Neuronal stem cell (in vitro differentiated cells): Measurements from ENCODE around the gene CYSRT1.

Source experiments
- DNase-seq: peaks from one replicate; pipeline ENCODE4 v3.0.0-alpha.2; 2013; ENCODE audit warnings: low spot score
- H2AFZ ChIP-seq: one replicate; pipeline ENCODE4 v1.6.1; 2013; ENCODE audit warnings: mild to moderate bottlenecking, low read length, inconsistent platforms
- H2AK5ac ChIP-seq: 2 replicates; pipeline ENCODE4 v1.6.1; 2013; ENCODE audit warnings: low read depth, mild to moderate bottlenecking, inconsistent platforms, low read length, moderate library complexity, mixed read lengths
- H2BK120ac ChIP-seq: 2 replicates; pipeline ENCODE4 v1.6.1; 2013; ENCODE audit warnings: low read depth, mild to moderate bottlenecking, inconsistent platforms, low read length, moderate library complexity, mixed read lengths
- H2BK12ac ChIP-seq: one replicate; pipeline ENCODE4 v1.6.1; 2013; ENCODE audit warnings: low read length, inconsistent platforms
- H2BK15ac ChIP-seq: 2 replicates; pipeline ENCODE4 v1.6.1; 2013; ENCODE audit warnings: mild to moderate bottlenecking, low read length, inconsistent platforms, mixed read lengths
- H2BK5ac ChIP-seq: one replicate; pipeline ENCODE4 v1.6.1; 2013; ENCODE audit warnings: inconsistent platforms, mild to moderate bottlenecking, low read length, moderate library complexity
- H3K14ac ChIP-seq: one replicate; pipeline ENCODE4 v1.6.1; 2013; ENCODE audit warnings: low read length, inconsistent platforms
- H3K18ac ChIP-seq: 2 replicates; pipeline ENCODE4 v1.6.1; 2013; ENCODE audit warnings: low read length, inconsistent platforms
- H3K23ac ChIP-seq: 2 replicates; pipeline ENCODE4 v1.6.1; 2013; ENCODE audit warnings: low read depth, mild to moderate bottlenecking, mixed read lengths, low read length, inconsistent platforms; ENCODE audit not compliant: poor library complexity
- H3K27ac ChIP-seq: replicated peaks from 3 replicates; pipeline ENCODE4 v1.5.1; 2013; ENCODE audit warnings: low read length, inconsistent platforms
- H3K27me3 ChIP-seq, 3 experiments: 2 replicates each; pipeline ENCODE4 v1.6.1; 2013; ENCODE audit warnings: low read length in 3 of 3, mild to moderate bottlenecking in 2 of 3, inconsistent platforms in 1 of 3, low read depth in 1 of 3, mixed read lengths in 1 of 3, moderate library complexity in 1 of 3; ENCODE audit not compliant: control insufficient read depth in 3 of 3, insufficient read depth in 3 of 3
- H3K36me3 ChIP-seq, 2 donors: replicated peaks in 1 of 2; 2 replicates each; pipeline ENCODE4 v1.6.1; 2013; ENCODE audit warnings: low read length in 2 of 2; ENCODE audit not compliant: control insufficient read depth in 2 of 2, insufficient read depth in 2 of 2
- H3K4ac ChIP-seq: 2 replicates; pipeline ENCODE4 v1.6.1; 2013; ENCODE audit warnings: inconsistent platforms, mild to moderate bottlenecking, low read length, moderate library complexity
- H3K4me1 ChIP-seq, 2 donors: 1 replicate in 1 of 2; 2 replicates in 1 of 2; pipeline ENCODE4 v1.6.1; 2013; ENCODE audit warnings: low read length in 2 of 2, low read depth in 1 of 2; ENCODE audit not compliant: control insufficient read depth in 2 of 2, insufficient read depth in 1 of 2
- H3K4me2 ChIP-seq: one replicate; pipeline ENCODE4 v1.6.1; 2013; ENCODE audit warnings: mild to moderate bottlenecking, low read length, inconsistent platforms; ENCODE audit not compliant: insufficient read depth, poor library complexity, severe bottlenecking
- H3K4me3 ChIP-seq, 2 donors: 2 replicates each; pipeline ENCODE4 v1.5.1; 2013; ENCODE audit warnings: low read length in 2 of 2, mild to moderate bottlenecking in 2 of 2, inconsistent platforms in 1 of 2, moderate library complexity in 1 of 2
- H3K79me1 ChIP-seq: one replicate; pipeline ENCODE4 v1.6.1; 2013; ENCODE audit warnings: low read depth, mild to moderate bottlenecking, inconsistent platforms, low read length, moderate library complexity
- H3K9ac ChIP-seq: one replicate; pipeline ENCODE4 v1.6.1; 2013; ENCODE audit warnings: mild to moderate bottlenecking, low read depth, low read length, inconsistent platforms; ENCODE audit not compliant: poor library complexity
- H3K9me3 ChIP-seq, 2 donors: replicated peaks in 1 of 2; 2 replicates each; pipeline versions ENCODE3 to v1.6.1; 2013; ENCODE audit warnings: low read length in 2 of 2, mild to moderate bottlenecking in 2 of 2, inconsistent platforms in 1 of 2, low read depth in 1 of 2, mixed read lengths in 1 of 2, moderate library complexity in 1 of 2; ENCODE audit not compliant: control insufficient read depth in 2 of 2, insufficient read depth in 1 of 2
- H4K8ac ChIP-seq: one replicate; pipeline ENCODE4 v1.6.1; 2013; ENCODE audit warnings: low read depth, mild to moderate bottlenecking, inconsistent platforms, low read length, moderate library complexity
- H4K91ac ChIP-seq: one replicate; pipeline ENCODE4 v1.6.1; 2013; ENCODE audit warnings: low read length, low read depth, mild to moderate bottlenecking, inconsistent platforms; ENCODE audit not compliant: poor library complexity
- WGBS, 2 donors: extraction: QIAGEN DNeasy Blood & Tissue Kit; methylation state at CpG; one replicate each; pipeline ENCODE4 v1.1.7; 2013; ENCODE audit warnings: missing lambda C conversion rate in 2 of 2, mixed read lengths in 1 of 2; ENCODE audit not compliant: insufficient read length in 2 of 2, insufficient replicate concordance in 1 of 2; ENCODE audit errors: extremely low coverage in 2 of 2; 5-methylcytosine and 5-hydroxymethylcytosine counted together

CYSRT1 gene

DNA sequence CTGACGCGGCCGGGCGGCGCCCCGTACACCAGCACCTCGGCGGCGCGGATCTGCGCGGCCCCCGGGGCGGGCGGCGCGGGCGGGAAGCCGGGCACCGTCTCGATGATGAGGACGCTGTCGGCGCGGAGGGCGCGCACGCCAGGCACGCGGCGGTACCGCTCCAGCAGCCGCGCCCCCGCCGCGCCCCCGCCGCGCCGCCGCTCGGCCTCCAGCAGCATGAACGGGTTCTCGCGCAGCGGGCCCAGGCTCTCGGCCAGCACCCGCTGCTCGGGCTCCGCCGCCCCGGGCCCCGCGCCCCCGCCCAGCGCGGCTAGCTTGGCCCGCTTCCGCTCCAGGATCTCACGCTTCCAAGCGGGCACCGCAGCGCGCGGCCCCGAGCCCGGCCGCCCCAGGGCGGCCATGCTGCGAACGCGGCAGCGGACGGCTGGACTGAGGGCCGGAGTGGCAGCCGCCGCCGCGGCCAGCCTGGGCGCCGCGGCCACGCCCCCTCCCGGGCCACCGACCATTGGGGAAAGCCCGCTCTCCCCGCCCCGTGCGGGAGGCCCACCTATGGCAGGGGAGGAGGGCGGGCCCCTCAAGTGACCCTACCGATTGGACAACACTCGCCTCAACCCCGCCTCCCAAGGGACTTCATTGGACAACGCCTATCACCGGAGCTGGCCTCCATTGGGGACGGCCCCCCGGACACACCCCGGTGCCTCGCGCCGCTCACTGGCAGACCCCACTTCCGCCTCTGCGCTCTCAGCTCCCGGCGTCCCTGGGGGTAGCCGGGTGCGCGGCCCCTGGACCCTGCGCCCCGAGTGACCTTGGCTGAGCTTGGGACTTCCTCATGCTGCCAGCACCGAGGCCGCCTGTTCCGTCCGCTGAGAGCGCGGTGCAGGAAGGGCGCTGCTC is 24.4 kb upstream of the CYSRT1 start, which contains the start of gene TPRN:
TPRN (minus strand) TSS at position 431 of the 894 bp plus-strand sequence; CDS start at position 401, 30 bp downstream.
- Histone ChIP-seq H2BK120ac (no peak within 1 kb of the TSS), H3K18ac (peak within 1 kb of the TSS; percentile 97), H3K27ac (peak within 1 kb of the TSS; percentile 43), H2BK12ac (no peak within 1 kb of the TSS), H3K4me2 (peak within 1 kb of the TSS; percentile 94), H3K14ac (peak within 1 kb of the TSS; percentile 63), H4K91ac (no peak within 1 kb of the TSS), H2BK15ac (no peak within 1 kb of the TSS), H3K27me3 (no peaks in the 10 kb centered on the region), H2AFZ (peak within 1 kb of the TSS; percentile 81), H3K23ac (peak within 1 kb of the TSS; percentile 92), H4K8ac (no peak within 1 kb of the TSS), H3K36me3 (peaks cover 3 to 13% of the 10 kb centered on the region in 2 donors), H3K4ac (peak within 1 kb of the TSS; percentile 89), H2BK5ac (peak within 1 kb of the TSS; percentile 87), H2AK5ac (peak within 1 kb of the TSS; percentile 19), H3K79me1 (peaks cover 19% of the 10 kb centered on the region), H3K9me3 (no peaks in the 10 kb centered on the region), H3K9ac (peak within 1 kb of the TSS; percentile 100), H3K4me1 (peaks cover 18 to 36% of the 10 kb centered on the region in 2 donors), H3K4me3 (peak within 1 kb of the TSS; percentile 71 to 95)
- WGBS, 2 donors, result no CpG with 5 or more reads among the region's 118 CpGs
- peak; percentile 98 for DNase-seq

DNA sequence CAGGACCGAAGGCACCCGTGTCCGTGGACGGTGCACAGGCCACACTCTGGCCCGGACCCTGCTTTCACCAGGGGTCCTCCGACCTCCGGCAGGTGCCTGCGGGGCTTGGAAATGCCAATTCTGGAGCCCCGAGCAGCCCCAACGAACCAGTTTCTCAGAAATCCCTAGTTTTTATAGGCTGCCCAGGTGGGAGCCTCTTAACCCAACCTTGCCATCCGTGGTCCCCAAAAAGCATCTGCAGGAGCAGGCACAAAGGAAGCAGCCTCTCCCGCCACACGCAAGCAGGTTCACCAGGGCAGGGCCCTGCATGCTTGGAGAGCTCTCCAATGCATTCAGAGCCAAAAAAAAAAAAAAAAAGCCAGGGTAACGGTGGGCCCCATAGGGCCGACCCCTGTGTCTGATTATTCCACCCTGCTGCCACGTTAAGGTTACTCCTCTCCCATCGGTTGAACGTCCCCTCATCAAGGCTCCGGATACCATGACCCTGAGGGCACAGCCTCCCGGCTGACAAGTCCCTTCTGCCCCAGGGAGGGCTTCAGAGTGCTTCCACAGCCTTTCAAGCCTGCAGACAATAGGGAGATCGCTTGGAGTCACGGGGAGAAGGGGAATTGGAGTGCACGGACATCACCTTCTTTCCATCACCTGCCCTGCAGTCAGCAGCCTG is 23.6 kb upstream of the CYSRT1 start:
- Histone ChIP-seq H2AK5ac (peak overlapping the region; percentile 19), H2BK12ac (no peak overlapping the region), H3K79me1 (peaks cover 18% of the 10 kb centered on the region), H3K4me3 (peak overlapping the region; percentile 71 to 95), H3K9me3 (no peaks in the 10 kb centered on the region), H2BK15ac (no peak overlapping the region), H4K8ac (no peak overlapping the region), H3K9ac (peak overlapping the region; percentile 100), H2BK5ac (peak overlapping the region; percentile 87), H3K4me1 (peaks cover 21 to 36% of the 10 kb centered on the region in 2 donors), H3K18ac (peak overlapping the region; percentile 97), H4K91ac (no peak overlapping the region), H3K36me3 (peaks cover 3 to 13% of the 10 kb centered on the region in 2 donors), H3K4me2 (peak overlapping the region; percentile 94), H2AFZ (peak overlapping the region; percentile 81), H3K27me3 (no peaks in the 10 kb centered on the region), H3K14ac (peak overlapping the region; percentile 63), H3K23ac (peak overlapping the region; percentile 92), H2BK120ac (no peak overlapping the region), H3K4ac (peak overlapping the region; percentile 89), H3K27ac (peak overlapping the region; percentile 43)
- WGBS, 2 donors, result no CpG with 5 or more reads among the region's 23 CpGs
- DNase-seq, result no peak

DNA sequence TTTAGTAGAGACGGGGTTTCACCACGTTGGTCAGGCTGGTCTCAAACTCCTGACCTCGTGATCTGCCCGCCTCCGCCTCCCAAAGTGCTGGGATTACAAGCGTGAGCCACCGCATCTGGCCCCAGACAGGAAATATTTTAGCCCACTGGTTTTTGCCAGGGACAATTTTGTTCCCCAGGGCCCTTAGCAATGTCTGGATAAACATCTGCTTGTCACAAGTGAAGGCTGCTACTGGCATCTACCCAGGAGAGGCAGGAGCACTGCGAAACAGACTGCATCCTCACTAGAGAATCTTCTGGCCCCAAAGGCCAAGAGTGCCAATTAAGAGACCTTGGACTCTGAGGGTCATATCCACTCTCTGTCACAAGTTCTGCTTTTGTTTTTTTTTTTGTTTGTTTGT is 22.0 kb upstream of the CYSRT1 start:
- H2BK5ac ChIP-seq, result no peak overlapping the region
- H3K4me3 ChIP-seq, result no peak overlapping the region
- H4K8ac ChIP-seq, result no peak overlapping the region
- no peak overlapping the region for H2BK15ac ChIP-seq
- H3K14ac ChIP-seq, result no peak overlapping the region
- H3K4me2 ChIP-seq, result no peak overlapping the region
- H3K79me1 ChIP-seq, result peaks cover 15% of the 10 kb centered on the region
- no peak overlapping the region for H2AFZ ChIP-seq
- H2AK5ac ChIP-seq, result no peak overlapping the region
- no peak overlapping the region for H3K9ac ChIP-seq
- no peak for DNase-seq
- no peak overlapping the region for H4K91ac ChIP-seq
- peaks cover 24 to 37% of the 10 kb centered on the region in 2 donors for H3K4me1 ChIP-seq
- no peak overlapping the region for H2BK12ac ChIP-seq
- no peak overlapping the region for H2BK120ac ChIP-seq
- H3K9me3 ChIP-seq, result no peaks in the 10 kb centered on the region
- peaks cover 7 to 24% of the 10 kb centered on the region in 2 donors for H3K36me3 ChIP-seq
- no peaks in the 10 kb centered on the region for H3K27me3 ChIP-seq
- H3K23ac ChIP-seq, result no peak overlapping the region
- H3K18ac ChIP-seq, result no peak overlapping the region
- no CpG with 5 or more reads among the region's 8 CpGs for WGBS, 2 donors
- H3K27ac ChIP-seq, result no peak overlapping the region
- H3K4ac ChIP-seq, result no peak overlapping the region

DNA sequence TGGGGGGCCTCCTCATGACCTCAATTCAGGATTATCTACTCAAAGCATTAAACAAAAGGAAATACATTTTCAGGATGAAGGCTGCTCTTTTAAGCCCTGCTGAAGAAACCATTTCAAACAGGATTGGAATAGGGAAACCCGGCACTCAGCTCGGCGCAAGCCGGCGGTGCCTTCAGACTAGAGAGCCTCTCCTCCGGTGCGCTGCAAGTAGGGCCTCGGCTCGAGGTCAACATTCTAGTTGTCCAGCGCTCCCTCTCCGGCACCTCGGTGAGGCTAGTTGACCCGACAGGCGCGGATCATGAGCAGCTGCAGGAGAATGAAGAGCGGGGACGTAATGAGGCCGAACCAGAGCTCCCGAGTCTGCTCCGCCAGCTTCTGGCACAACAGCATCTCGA is 20.2 kb upstream of the CYSRT1 start:
- Histone ChIP-seq H3K18ac (no peak overlapping the region), H2AFZ (peak overlapping the region; percentile 88), H3K79me1 (peaks cover 10% of the 10 kb centered on the region), H3K27me3 (no peaks in the 10 kb centered on the region), H3K4me2 (peak overlapping the region; percentile 81), H3K4ac (no peak overlapping the region), H2BK5ac (no peak overlapping the region), H4K91ac (no peak overlapping the region), H3K14ac (no peak overlapping the region), H3K23ac (no peak overlapping the region), H2BK15ac (no peak overlapping the region), H2BK12ac (no peak overlapping the region), H3K9me3 (peaks cover 0 to 1% of the 10 kb centered on the region in 2 donors), H3K36me3 (peaks cover 12 to 37% of the 10 kb centered on the region in 2 donors), H3K4me3 (peak overlapping the region; percentile 92 to 99), H4K8ac (no peak overlapping the region), H2AK5ac (peak overlapping the region; percentile 92), H3K4me1 (peaks cover 18 to 21% of the 10 kb centered on the region in 2 donors), H3K9ac (peak overlapping the region; percentile 92), H3K27ac (no peak overlapping the region), H2BK120ac (no peak overlapping the region)
- DNase-seq, result no peak
- no CpG with 5 or more reads among the region's 21 CpGs for WGBS, 2 donors
